ENCODE measurements around the gene SLC10A7. TPM values are rescaled to one million over a fixed set of nuclear protein-coding genes. Genes with fewer than 3 reads are reported as not detected.

Gene SLC10A7
- total and polyA plus RNA-seq, 4 donors = 3.7 to 18.7 (median 7.6) TPM

GRCh38 chr4:146417822-146418221 is 103.9 kb downstream of the SLC10A7 start:
- Histone ChIP-seq H3K9me3 (ENCODE audit: control insufficient read depth in 4 of 4, low read length in 3 of 4) (no peaks in the 10 kb centered on the region), H3K36me3 (ENCODE audit: control insufficient read depth in 4 of 4, insufficient read depth in 3 of 4, low read depth in 1 of 4, low read length in 3 of 4) (no peaks in the 10 kb centered on the region), H3K4me3 (ENCODE audit: low read depth in 1 of 3, low read length in 3 of 3) (no peak overlapping the region), H3K27me3 (ENCODE audit: control insufficient read depth in 4 of 4, insufficient read depth in 4 of 4, low read length in 3 of 4) (no peaks in the 10 kb centered on the region), H3K4me1 (ENCODE audit: control insufficient read depth in 4 of 4, insufficient read depth in 4 of 4, low read length in 3 of 4) (peaks cover 0 to 2% (median 0%) of the 10 kb centered on the region in 4 donors), H3K9ac (ENCODE audit: low read depth in 1 of 2, low read length in 2 of 2) (no peak overlapping the region), H3K27ac (ENCODE audit: low read depth in 1 of 2, low read length in 2 of 2) (no peak overlapping the region)
- 71% methylated on average over 2 of the region's 2 CpGs for WGBS
- TF ChIP-seq EGR1 (IDR thresholded peaks at IDR 0.05; ENCODE audit: low read depth in 2 of 2) = no peak
- TF ChIP-seq CTCF (IDR thresholded peaks at IDR 0.05; ENCODE audit: low read depth, low read length, missing input control) = no peak
- no peak for TF ChIP-seq RXRA (IDR thresholded peaks at IDR 0.05)
- no peak for TF ChIP-seq GABPA (IDR thresholded peaks at IDR 0.05 in 1 of 2, conservative IDR thresholded peaks at IDR 0.05 in 1 of 2)
- TF ChIP-seq ZBTB33 (IDR thresholded peaks at IDR 0.05) = no peak
- no peak for TF ChIP-seq YY1 (IDR thresholded peaks at IDR 0.05)
- no peak for TF ChIP-seq MAX (IDR thresholded peaks at IDR 0.05)
- no peak for TF ChIP-seq REST (IDR thresholded peaks at IDR 0.05)
- no peak for TF ChIP-seq HNF4A (conservative IDR thresholded peaks at IDR 0.05)
- no peak for TF ChIP-seq SP1 (IDR thresholded peaks at IDR 0.05)
- no peak for TF ChIP-seq NR2F2 (IDR thresholded peaks at IDR 0.05)
- TF ChIP-seq FOXA1 (IDR thresholded peaks at IDR 0.05) = no peak
- TF ChIP-seq FOXA2 (IDR thresholded peaks at IDR 0.05) = no peak
- TF ChIP-seq ATF3 (IDR thresholded peaks at IDR 0.05) = no peak
- no peak for TF ChIP-seq JUND (IDR thresholded peaks at IDR 0.05)
- TF ChIP-seq RAD21 (IDR thresholded peaks at IDR 0.05) = no peak
- DNase-seq (ENCODE audit: low spot score) = no peak

GRCh38 chr4:146415829-146416228 is 105.9 kb downstream of the SLC10A7 start:
- H3K27ac ChIP-seq (ENCODE audit: low read depth in 1 of 2, low read length in 2 of 2) = no peak overlapping the region
- no peak for DNase-seq (ENCODE audit: low spot score)
- peaks cover 0 to 2% (median 0%) of the 10 kb centered on the region in 4 donors for H3K4me1 ChIP-seq (ENCODE audit: control insufficient read depth in 4 of 4, insufficient read depth in 4 of 4, low read length in 3 of 4)
- H3K27me3 ChIP-seq (ENCODE audit: control insufficient read depth in 4 of 4, insufficient read depth in 4 of 4, low read length in 3 of 4) = no peaks in the 10 kb centered on the region
- WGBS = 48% methylated on average over 1 of the region's 1 CpG
- H3K36me3 ChIP-seq (ENCODE audit: control insufficient read depth in 4 of 4, insufficient read depth in 3 of 4, low read depth in 1 of 4, low read length in 3 of 4) = no peaks in the 10 kb centered on the region
- no peak overlapping the region for H3K4me3 ChIP-seq (ENCODE audit: low read depth in 1 of 3, low read length in 3 of 3)
- H3K9ac ChIP-seq (ENCODE audit: low read depth in 1 of 2, low read length in 2 of 2) = no peak overlapping the region
- H3K9me3 ChIP-seq (ENCODE audit: control insufficient read depth in 4 of 4, low read length in 3 of 4) = no peaks in the 10 kb centered on the region
- no peak for TF ChIP-seq JUND (IDR thresholded peaks at IDR 0.05)
- TF ChIP-seq REST (IDR thresholded peaks at IDR 0.05) = no peak
- no peak for TF ChIP-seq ZBTB33 (IDR thresholded peaks at IDR 0.05)
- TF ChIP-seq SP1 (IDR thresholded peaks at IDR 0.05) = no peak
- no peak for TF ChIP-seq MAX (IDR thresholded peaks at IDR 0.05)
- TF ChIP-seq ATF3 (IDR thresholded peaks at IDR 0.05) = no peak
- no peak for TF ChIP-seq HNF4A (conservative IDR thresholded peaks at IDR 0.05)
- no peak for TF ChIP-seq FOXA2 (IDR thresholded peaks at IDR 0.05)
- TF ChIP-seq EGR1 (IDR thresholded peaks at IDR 0.05; ENCODE audit: low read depth in 2 of 2) = no peak
- TF ChIP-seq GABPA (IDR thresholded peaks at IDR 0.05 in 1 of 2, conservative IDR thresholded peaks at IDR 0.05 in 1 of 2) = no peak
- TF ChIP-seq RXRA (IDR thresholded peaks at IDR 0.05) = no peak
- TF ChIP-seq TAF1 (conservative IDR thresholded peaks at IDR 0.05) = no peak
